ENCODE measurements around the gene PDRG1. TPM values are rescaled to one million over a fixed set of nuclear protein-coding genes. Genes with fewer than 3 reads are reported as not detected.
A peak's percentile ranks its signal among the peaks of the same experiment; 100 is the strongest.

The PDRG1 gene
- total and polyA plus RNA-seq, 2 donors from 2014 or later, result 10.4 to 22.5 TPM

GRCh38 chr20:31984981-31985471 is 33.2 kb upstream of the PDRG1 start:
- H3K9me3 ChIP-seq (ENCODE audit: control insufficient read depth in 2 of 3, insufficient read depth in 1 of 3, low read length in 3 of 3), result no peaks in the 10 kb centered on the region
- H3K4me3 ChIP-seq (ENCODE audit: low read length in 3 of 3), result no peak overlapping the region
- intact Hi-C loops (cut with DNase I), result no loop called here
- no peak overlapping the region for H3K9ac ChIP-seq (ENCODE audit: low read length in 3 of 3)
- H3K27me3 ChIP-seq (ENCODE audit: control insufficient read depth, insufficient read depth, low read length), result no peaks in the 10 kb centered on the region
- no peak for TF ChIP-seq CTCF (IDR thresholded peaks at IDR 0.05; ENCODE audit: borderline replicate concordance, extremely low read depth, insufficient read depth)
- FAIRE-seq, result no peak
- H3K36me3 ChIP-seq (ENCODE audit: control insufficient read depth in 2 of 3, insufficient read depth in 3 of 3, low read length in 3 of 3), result no peaks in the 10 kb centered on the region
- H3K27ac ChIP-seq (ENCODE audit: low read depth in 2 of 2, low read length in 2 of 2), result no peak overlapping the region
- no peaks in the 10 kb centered on the region for H3K4me1 ChIP-seq (ENCODE audit: control insufficient read depth in 2 of 3, insufficient read depth in 2 of 3, low read depth in 1 of 3, low read length in 3 of 3)
- peak in 3 of 5 donors; percentile 31 to 65 (median 45) for DNase-seq

- Histone ChIP-seq H3K27ac (ENCODE audit: low read depth in 2 of 2, low read length in 2 of 2) (no peak overlapping the region), H3K36me3 (ENCODE audit: control insufficient read depth in 2 of 3, insufficient read depth in 3 of 3, low read length in 3 of 3) (no peaks in the 10 kb centered on the region), H3K27me3 (ENCODE audit: control insufficient read depth, insufficient read depth, low read length) (no peaks in the 10 kb centered on the region), H3K4me1 (ENCODE audit: control insufficient read depth in 2 of 3, insufficient read depth in 2 of 3, low read depth in 1 of 3, low read length in 3 of 3) (no peaks in the 10 kb centered on the region), H3K9ac (ENCODE audit: low read length in 3 of 3) (no peak overlapping the region), H3K9me3 (ENCODE audit: control insufficient read depth in 2 of 3, insufficient read depth in 1 of 3, low read length in 3 of 3) (no peaks in the 10 kb centered on the region), H3K4me3 (ENCODE audit: low read length in 3 of 3) (no peak overlapping the region)
- intact Hi-C loops (cut with DNase I), result no loop called here
- TF ChIP-seq CTCF (IDR thresholded peaks at IDR 0.05; ENCODE audit: borderline replicate concordance, extremely low read depth, insufficient read depth), result no peak
- no peak for DNase-seq
- no peak for FAIRE-seq
Measured at GRCh38 chr20:31981784-31982183, 29.9 kb upstream of the PDRG1 start.

DNA sequence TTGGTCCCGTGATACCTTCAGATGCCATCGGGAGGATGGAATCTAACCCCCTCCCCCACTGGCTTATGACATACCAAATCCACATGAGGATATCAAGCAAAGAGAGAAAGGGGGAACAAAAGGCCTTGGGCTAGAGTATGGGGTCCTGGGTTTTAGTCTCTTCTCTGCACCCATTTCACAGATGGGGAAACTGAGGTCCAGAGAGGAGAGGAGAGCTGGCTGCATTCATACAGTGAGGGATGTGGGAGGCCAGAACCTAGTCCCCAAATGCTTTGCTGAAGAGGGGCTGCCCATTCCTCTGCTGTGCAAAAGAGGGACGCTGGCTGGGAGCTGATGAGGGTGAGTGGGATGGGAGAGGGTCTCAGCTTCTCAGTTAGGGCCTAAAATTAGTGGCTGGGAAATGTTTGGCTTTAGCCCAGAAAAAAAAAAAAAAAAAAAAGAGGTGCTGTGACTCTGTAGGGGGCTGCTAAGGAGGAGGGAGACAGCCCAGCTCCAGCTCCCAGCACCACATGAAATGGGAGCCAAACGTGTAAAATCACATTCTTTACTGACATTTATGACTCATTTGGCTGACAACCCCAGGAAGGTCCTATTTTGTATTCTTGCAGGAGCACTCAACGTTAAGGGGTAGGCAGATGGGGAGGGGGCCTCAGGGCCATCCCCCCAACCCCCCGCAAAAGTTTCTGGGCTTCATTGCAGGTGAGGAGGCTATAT is 28.0 kb upstream of the PDRG1 start:
- H3K27ac ChIP-seq (ENCODE audit: low read depth in 2 of 2, low read length in 2 of 2), result no peak overlapping the region
- no peaks in the 10 kb centered on the region for H3K27me3 ChIP-seq (ENCODE audit: control insufficient read depth, insufficient read depth, low read length)
- no peak overlapping the region for H3K9ac ChIP-seq (ENCODE audit: low read length in 3 of 3)
- no peaks in the 10 kb centered on the region for H3K4me1 ChIP-seq (ENCODE audit: control insufficient read depth in 2 of 3, insufficient read depth in 2 of 3, low read depth in 1 of 3, low read length in 3 of 3)
- no peak overlapping the region for H3K4me3 ChIP-seq (ENCODE audit: low read length in 3 of 3)
- FAIRE-seq (no peak), DNase-seq (peak in 2 of 5 donors; percentile 53 to 66)
- intact Hi-C loops (cut with DNase I), result no loop called here
- TF ChIP-seq CTCF (IDR thresholded peaks at IDR 0.05; ENCODE audit: borderline replicate concordance, extremely low read depth, insufficient read depth), result no peak
- H3K36me3 ChIP-seq (ENCODE audit: control insufficient read depth in 2 of 3, insufficient read depth in 3 of 3, low read length in 3 of 3), result no peaks in the 10 kb centered on the region
- no peaks in the 10 kb centered on the region for H3K9me3 ChIP-seq (ENCODE audit: control insufficient read depth in 2 of 3, insufficient read depth in 1 of 3, low read length in 3 of 3)

Measured in kidney (tissue), 14 donors.